Mesenteric fat pad (tissue), 1 donor: ENCODE data around the gene CACNA1B. TPM values are rescaled to one million over a fixed set of nuclear protein-coding genes. Genes with fewer than 3 reads are reported as not detected.

ENCODE experiments used
- DNase-seq: peaks from one replicate; pipeline ENCODE4 v3.0.0-alpha.2; 2020; ENCODE audit warnings: low spot score
- total RNA-seq: library from RNA; stranded (reverse); fragmentation: NEBNext Ultra II Directional; extraction: Animal tissue kit (Norgen Biotek cat#: 25700); gene quantifications from one replicate; pipeline ENCODE4 v1.2.1, GENCODE V29; 2021
- donor health status: DM: yes; HTN: yes; CAD: no.

Gene CACNA1B
- total RNA-seq, 1 donor from 2014 or later = not detected

- DNase-seq = no peak
These were observed 151.0 kb downstream of the CACNA1B start for GRCh38 chr9:138028596-138028995.

GRCh38 chr9:138031186-138031585, 153.6 kb downstream of the CACNA1B start:
- DNase-seq = no peak

DNA sequence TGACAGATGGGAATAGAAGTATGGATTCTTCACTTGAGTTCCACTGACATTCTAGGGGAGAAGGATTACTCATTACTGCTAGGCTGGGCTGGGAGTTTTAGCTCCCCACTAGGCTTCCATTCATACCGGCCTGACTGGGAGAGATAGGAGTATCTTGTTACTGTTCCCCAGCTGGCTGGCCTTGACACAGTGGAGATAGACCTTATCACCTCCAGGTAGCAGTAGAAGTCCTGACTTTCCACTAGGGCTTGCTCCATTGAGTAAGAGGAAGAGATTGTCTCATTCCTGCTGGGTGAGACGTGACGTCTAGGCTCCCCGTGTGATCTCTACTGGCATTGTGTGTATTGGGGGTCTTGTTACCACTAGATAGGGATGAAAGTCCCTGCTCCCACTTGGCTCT, 156.4 kb downstream of the CACNA1B start:
- DNase-seq = no peak

DNA sequence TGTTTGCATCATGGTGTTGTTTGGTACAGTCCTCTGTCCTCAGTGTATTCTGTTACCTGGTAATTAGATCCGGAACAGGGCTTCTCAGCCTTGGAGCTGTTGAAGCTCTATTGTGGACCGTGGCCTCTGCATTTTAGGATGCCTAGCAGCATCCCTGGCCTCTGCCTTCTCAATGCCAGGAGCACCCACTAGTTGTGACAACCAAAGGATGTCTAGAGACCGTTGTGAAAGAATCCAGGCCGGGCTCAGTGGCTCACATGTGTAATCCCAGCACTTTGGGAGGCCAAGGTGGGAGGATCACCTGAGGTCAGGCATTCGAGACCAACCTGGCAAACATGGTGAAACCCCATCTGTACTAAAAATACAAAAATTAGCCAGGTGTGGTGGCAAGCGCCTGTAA, 159.6 kb downstream of the CACNA1B start:
- no peak for DNase-seq

- no peak for DNase-seq
These were observed 160.7 kb downstream of the CACNA1B start for GRCh38 chr9:138038244-138038671.

DNA sequence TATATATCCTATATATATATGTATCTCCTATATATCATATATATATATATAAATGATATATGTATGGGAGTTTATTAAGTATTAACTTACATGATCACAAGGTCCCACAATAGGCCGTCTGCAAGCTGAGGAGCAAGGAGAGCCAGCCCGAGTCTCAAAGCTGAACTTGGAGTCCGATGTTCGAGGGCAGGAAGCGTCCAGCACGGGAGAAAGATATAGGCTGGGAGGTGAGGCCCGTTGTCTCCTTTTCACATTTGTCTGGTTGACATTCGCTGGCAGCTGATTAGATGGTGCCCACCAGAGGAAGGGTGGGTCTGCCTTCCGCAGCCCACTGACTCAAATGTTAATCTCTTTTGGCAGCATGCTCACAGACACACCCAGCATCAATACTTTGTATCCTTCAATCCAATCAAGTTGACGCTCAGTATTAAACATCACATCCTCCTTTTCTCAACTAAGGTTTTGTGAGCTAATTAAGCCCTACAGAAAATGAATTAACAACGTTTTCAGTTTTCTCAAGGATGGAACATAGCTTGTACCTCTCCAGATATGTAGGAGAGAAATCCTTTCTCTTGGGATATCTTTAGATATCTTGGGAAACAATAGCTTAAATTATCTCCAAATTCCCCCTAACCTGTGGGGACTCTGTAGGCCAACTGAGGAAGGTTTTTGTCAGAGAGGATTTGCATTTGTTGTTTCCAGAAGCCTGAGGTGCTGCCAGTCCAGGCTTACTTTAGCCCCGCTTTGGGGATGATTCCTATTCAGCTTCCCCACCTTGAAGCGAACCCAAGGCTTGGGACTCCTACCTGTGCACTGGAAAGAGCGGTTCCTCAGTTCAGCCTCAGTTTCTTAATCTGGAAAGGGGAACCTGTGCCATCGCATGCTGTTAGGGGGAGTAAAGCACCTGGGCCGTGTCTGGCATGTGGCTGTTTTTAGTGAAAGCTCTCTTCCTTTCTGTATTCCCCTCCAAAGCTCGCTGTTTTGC, 163.2 kb downstream of the CACNA1B start:
- DNase-seq = no peak

GRCh38 chr9:138042146-138042545, 164.6 kb downstream of the CACNA1B start:
- no peak for DNase-seq

GRCh38 chr9:138042640-138043039, 165.1 kb downstream of the CACNA1B start:
- DNase-seq = no peak

- no peak for DNase-seq
These were observed 165.5 kb downstream of the CACNA1B start for GRCh38 chr9:138043061-138043410.

GRCh38 chr9:138043411-138044345, 166.1 kb downstream of the CACNA1B start:
- DNase-seq = peak; percentile 83

GRCh38 chr9:138044485-138045383, 167.2 kb downstream of the CACNA1B start:
- DNase-seq = peak; percentile 62

- DNase-seq = peak; percentile 83
These were observed 168.2 kb downstream of the CACNA1B start for GRCh38 chr9:138045541-138046490.

DNA sequence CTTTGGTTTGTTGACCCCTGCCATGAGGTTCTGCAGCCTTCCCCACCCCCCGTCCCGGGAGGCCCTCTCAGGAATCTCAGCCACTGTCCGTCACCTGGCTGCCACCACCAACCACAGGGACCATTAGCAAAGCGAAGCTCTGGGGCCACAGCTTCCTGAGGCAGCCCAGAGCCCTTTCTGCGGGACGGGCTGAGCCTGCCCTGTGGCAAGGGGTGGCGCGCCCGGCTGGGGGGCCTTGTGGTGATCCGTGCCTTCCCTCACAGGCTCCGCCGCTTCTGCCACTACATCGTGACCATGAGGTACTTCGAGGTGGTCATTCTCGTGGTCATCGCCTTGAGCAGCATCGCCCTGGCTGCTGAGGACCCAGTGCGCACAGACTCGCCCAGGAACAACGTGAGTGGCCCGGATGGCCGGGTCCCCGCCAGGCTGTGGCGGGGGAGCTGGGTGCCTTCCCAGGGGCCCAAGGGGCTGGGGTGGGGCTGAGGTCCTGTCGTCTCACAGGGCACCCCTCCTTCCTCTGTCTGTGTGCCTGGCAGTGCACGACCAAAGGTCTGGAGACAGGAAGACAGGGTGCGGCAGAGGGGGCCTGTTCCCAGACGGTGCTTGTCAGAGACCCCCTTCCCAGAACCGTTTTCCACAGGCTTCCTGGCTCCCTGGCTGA, 169.2 kb downstream of the CACNA1B start:
- peak; percentile 80 for DNase-seq

- DNase-seq = peak; percentile 79
These were observed 170.0 kb downstream of the CACNA1B start for GRCh38 chr9:138047469-138048040.

DNA sequence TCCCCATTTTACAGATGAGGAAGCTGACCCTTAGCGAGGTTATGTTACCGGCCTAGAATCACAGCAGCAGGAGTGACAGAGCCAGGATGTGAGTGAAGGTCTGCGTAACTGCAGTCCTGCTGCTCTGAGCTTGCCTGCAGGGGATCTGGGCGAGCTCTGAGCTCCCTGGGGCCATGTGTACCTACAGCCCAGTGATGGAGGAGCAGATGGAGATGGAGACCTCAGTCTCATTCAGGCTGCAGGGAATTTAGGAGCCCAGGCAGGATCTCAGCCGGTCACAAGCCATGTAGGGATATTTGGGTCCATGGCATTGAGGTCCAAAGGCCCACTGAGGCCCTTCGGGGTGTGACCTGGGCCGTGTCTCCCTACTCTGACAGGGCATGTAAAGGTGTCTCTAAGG, 170.6 kb downstream of the CACNA1B start:
- peak; percentile 59 for DNase-seq

DNA sequence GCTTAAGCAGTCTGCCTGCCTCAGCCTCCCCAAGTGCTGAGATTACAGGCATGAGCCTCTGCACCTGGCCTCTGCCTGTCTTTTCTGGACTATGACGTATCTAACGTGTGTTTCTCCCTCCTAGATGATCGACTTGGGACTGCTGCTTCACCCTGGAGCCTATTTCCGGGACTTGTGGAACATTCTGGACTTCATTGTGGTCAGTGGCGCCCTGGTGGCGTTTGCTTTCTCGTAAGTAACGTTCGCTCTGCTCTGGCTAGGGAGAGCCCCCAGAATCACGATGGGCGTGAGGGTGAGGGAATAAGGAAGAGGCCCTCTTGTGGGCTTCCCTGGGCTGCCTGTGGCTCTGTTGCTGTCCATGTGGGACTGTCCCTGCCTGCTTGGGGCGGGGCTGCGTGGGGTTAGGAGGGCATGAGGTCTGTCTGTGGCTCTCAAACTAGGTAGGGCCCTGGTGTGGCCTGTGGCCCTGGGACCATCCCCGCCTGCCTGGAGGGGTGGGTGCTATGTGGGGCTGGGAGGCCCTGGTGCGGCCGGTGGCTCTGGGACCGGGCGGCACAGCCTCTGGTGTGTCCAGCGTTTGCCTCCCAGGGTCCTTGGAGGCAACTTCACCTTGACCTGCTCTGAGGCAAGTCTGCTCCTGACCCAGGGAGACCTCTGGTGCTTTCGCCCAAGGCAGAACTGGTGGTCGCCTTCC, 171.7 kb downstream of the CACNA1B start:
- DNase-seq = peak; percentile 69

DNA sequence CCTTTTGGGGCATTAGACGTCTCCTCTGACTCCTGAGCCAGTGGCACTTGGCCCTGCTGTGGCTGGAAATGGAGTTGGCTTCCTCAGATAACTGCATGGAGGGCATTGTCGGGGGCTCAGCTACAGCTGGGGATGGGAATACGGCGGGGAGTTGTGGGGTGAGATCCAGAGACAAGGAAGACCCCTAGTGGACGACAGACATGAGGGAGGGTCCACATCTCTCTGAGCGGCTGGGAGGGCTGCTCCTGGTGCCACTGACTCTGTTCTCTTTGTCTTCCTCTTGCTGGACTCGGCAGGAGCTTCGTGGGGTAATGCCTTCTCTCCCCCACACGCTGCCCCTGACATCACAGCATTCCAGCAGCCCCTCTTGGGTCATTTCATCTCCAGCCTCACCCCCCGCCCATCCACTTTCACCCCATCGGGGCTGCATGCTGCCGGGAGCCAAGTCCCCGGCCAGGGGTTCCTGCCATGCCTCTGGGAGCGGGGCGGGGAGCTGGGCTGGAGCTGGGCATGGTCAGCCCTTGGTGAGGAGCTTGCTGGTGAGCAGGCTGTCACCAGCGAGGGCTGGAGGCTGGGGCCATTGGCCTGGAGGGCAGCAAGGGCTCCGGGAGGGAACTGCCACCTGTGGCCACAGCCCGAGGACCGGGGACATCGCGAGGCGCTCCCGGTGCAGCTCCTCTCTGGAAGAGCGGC, 172.3 kb downstream of the CACNA1B start:
- DNase-seq = peak; percentile 82
